GM18507 (cell line): Measurements from ENCODE around the gene AADAT.
A peak's percentile ranks its signal among the peaks of the same experiment; 100 is the strongest.
"Not testable (repeated sequence)": the region's sequence is repeated elsewhere in the genome, so short reads cannot be mapped to it uniquely, and the experiment has no call there.

Experiments used
- DNase-seq: peaks from one replicate; pipeline ENCODE4 v3.0.0; 2011; ENCODE audit warnings: low read depth; ENCODE audit not compliant: insufficient read length; ENCODE audit errors: extremely low spot score
- FAIRE-seq: peaks from 2 replicates; lab custom pipeline; 2011; peaks lifted over from hg19 to GRCh38; lab: Jason Lieb, UNC

Gene AADAT

DNA sequence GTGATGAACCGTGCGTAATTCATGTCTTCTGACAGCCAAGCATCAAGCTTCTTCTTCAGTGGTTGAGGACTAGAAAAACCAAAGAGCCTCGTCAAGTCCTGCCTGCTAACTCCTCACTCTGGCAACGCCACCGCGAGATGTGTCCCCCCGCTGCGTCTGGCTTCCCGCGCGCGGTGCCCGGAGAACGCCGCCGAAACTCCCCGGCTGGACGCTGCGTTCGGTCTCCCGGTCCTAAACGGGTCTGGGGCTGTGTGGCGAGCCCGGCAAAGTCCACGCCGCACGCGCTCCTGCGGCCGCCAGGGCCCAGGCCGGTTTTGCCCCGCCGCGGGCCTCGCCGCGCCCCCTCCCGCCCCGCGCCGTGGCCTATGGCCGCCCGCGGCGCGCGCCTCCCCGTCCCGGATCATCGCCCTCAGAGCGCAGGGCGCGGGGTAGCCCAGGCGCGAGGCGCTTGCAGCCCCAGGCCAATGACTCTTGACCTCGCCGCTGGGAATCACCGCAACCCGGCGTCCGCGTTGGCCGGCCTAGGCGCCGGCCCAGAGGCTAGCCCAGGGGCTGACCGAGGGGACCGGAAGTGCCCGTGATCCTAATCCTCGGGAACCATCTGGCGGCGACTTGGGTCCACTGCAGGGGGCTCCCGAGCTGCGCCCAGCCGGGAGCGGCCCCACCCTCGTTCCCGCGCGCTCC is at the start of gene AADAT:
TSS of gene AADAT (minus strand) at position 289 of the 684 bp plus-strand sequence. CDS start at position 23, 266 bp downstream.
- DNase-seq (no peak), FAIRE-seq (no peak)

DNA sequence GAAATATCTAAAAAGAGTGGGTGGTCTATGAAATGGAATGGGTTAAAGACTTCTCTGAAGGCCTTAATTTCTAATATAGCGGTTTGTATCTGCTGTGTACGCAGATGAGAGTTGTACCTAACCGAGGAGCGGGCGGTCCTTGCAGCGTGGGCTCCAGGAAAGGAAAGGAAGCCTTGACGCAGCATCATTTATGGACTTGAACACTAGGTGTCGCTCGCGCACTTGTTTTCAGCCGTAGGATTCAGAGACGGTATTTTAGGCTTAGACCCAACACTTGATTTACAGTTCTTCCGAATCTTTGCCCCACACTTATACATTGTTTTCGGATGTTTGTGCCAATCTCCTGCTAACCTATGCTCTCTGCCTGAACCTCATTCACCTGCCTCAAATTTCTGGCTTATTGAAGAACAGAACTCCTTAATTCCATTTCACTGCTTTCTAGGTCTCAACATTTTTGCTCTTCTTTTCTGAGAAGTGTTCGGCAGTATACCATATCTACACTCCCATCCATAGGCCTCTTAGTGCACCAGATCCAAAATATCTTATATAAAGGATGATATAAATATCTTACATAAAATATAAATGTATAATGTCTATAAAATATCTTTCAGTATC is 48.9 kb upstream of the AADAT start:
- FAIRE-seq (peak; percentile 97), DNase-seq (peak; percentile 38)

DNA sequence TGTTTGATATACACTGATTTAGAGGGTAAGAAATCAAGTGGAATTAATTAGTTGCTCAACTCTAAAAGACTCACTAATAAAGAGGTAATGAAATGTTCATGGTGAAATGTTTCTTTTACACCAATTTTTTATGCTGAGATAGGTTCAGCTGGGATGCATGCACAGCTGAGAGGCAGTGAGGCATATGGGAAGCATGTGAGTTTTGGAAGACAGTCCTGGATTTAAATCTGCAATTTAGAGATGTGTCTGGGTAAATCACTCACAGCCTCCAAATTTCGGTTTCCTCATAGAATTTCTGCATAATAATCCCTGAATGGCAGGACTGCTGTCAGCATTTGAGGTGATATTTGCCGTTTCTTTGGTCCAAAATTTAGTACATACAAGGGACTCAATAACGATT is 48.2 kb upstream of the AADAT start:
- DNase-seq (no peak), FAIRE-seq (no peak)

DNA sequence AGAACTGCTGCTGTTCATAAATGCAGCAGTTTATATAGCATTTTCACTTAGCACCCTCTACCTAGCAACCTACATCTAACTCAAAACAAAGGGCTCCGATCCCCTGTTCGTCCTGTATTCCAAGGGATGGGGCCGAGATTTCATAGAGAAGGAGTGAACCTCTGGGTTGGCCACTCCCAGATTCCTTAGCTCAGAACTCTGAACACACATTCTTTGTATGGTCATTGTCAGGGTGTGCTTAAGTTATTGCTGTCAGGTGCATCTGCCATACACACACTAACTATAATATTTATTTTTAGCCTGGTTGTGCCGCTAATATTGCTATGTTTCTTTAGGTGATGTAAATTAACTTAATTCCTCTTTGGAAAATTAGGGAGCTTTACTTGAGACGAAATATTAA is 47.7 kb upstream of the AADAT start:
- FAIRE-seq, result no peak
- DNase-seq, result no peak

DNA sequence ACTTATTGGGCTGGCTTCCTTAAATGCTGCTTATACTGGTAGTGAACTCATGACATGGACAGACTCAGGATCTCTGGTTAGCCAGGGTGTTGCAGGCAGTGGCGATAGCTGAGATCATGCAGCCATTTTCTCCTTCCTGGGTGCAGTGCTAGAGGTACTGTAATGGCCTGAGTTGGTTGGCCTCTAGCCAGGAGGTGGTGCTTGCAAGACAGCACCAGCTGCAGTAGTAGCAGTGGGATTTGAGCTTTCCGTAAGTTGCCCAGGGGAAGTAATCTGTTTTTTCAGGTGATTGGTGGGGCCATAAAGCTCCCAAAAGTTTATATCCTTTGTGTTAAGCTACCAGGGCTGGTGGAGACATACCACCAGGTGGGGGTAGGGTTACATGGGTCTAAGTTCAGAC is 45.1 kb upstream of the AADAT start:
- no peak for DNase-seq
- no peak for FAIRE-seq

- DNase-seq (no peak), FAIRE-seq (no peak)
Observed at GRCh38 chr4:170128219-170128804, 38.6 kb upstream of the AADAT start.

DNA sequence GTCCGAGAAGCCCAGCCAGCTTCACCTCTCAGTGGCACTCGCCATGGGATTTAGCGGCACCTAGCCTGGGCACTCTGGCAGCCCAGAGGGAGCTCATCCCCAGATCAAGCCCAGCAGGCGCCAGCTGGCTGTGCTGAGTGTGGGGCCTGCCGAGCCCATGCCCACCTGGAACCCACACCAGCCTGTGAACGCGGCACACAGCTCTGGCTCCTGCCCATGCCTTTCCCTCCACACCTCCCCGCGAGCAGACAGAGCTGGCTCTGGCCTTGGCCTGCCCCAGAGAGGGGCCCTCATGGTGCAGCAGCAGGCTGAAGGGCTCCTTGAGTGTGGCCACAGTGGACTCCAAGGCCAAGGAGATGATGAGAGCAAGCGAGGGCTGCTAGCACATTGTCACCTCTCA is 38.0 kb upstream of the AADAT start:
- FAIRE-seq (no peak), DNase-seq (no peak)

DNA sequence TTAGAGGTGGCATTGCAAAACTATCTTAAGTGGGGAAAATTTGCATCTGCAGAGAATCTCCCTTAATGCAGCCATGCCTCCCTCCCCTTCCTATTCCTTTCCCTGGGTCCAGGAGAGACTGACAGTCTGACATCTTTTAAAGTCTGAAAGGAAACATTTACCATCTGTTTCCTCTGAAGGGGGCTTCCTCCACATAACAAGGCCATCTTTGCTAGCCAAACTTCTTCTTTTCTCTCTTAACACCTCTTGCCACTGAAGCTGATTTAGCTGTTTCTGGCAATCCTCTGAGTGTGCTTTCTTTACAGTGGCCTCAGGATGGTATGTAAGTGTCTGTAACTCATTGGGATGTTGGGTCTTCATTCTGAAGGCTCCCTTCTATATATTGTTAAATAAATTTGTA is 34.6 kb upstream of the AADAT start:
- FAIRE-seq (no peak), DNase-seq (no peak)

DNA sequence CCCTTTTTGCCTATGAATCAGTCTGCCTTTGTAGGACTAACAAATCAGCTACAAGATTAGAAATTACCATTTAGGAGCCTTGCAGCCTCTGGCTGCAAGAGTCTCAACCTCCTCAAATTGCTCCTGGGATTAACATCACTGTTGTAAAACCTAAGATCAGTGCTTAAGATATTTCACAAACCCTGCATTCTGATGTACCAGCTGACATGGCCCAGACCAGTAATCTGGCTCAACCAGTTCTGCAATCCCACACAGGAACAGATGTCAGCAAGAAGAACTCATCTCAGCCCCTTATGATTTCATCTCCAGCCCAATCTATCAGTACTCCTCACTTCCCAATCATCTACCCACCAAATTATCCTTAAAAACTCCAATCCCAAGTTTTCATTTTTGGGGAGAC is 32.5 kb upstream of the AADAT start:
- no peak for FAIRE-seq
- DNase-seq, result no peak

- DNase-seq, result no peak
- no peak for FAIRE-seq
Observed at GRCh38 chr4:170114636-170115035, 24.9 kb upstream of the AADAT start.

DNA sequence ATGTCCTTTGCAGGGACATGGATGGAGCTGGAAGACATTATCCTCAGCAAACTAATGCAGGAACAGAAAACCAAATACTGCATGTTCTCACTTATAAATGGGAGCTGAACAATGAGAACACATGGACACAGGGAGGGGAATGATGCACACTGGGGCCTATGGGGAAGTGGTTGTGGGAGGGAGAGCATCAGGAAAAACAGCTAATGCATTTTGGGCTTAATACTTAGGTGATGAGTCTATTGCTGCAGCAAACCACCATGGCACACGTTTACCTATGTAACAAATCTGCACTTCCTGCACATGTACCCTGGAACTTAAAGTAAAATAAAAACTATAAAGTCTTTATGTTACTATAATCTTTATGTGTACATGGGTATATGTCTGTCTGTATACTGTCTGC is 24.4 kb upstream of the AADAT start:
- FAIRE-seq, DNase-seq: not testable (repeated sequence)

- no peak for FAIRE-seq
Observed at GRCh38 chr4:170111546-170111945, 21.8 kb upstream of the AADAT start.

GRCh38 chr4:170111085-170111484 is 21.3 kb upstream of the AADAT start:
- DNase-seq, result no peak
- no peak for FAIRE-seq

More at GRCh38 chr4:170111546-170111945, 21.8 kb upstream of the AADAT start:
- DNase-seq, result no peak

- FAIRE-seq (no peak), DNase-seq (no peak)
Observed at GRCh38 chr4:170110285-170110672, 20.5 kb upstream of the AADAT start.

DNA sequence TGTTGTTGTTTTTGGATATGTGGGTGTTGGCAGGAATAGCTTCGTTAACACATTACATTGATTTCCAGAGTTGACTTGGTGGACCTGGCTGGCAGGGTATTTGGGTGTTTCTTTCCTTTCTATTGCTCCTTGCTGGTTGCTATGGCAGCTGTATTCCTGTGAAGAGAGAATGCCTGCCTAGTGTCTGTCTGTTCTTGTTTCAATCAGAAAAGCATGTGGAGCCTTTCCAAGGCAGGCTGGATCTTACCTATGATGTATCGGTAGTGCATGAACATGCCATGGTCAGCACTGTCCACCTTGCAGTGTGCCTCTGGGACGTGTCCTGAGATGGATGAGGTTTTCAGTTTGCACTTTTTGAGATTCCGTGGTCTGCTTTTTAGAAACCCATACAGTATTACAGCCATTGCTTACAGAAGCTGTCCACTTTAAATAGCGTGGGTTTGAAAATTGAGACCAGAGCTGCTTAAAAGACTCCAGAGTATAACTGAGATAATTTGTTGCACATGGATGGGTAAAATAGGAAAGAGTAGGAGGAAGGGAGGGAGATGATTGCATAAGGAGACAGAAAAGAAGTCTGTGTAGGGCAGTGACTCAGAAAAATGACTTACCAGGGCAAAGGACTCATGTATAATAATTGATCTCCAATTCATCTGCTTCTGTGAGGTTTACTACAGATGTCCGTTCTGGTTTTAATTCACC is 20.0 kb upstream of the AADAT start:
- FAIRE-seq (no peak), DNase-seq (no peak)

DNA sequence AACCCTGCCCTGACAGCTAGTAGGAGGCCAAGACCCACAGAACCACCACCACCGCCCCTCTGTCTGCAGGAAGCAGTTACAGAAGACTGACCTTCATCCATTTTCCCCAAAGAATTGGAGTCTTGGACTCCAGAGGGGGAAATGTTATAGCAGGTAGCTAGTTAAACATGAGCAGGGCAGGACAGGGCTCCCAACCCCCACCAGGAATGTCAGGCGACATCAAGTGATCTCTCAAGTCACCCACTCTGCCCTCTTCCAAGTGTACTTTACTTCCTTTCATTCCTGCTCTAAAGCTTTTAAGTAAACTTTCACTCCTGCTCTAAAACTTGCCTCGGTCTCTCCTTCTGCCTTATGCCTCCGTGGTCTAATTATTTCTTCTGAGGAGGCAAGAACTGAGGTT is 17.1 kb upstream of the AADAT start:
- FAIRE-seq, result no peak
- DNase-seq, result no peak

DNA sequence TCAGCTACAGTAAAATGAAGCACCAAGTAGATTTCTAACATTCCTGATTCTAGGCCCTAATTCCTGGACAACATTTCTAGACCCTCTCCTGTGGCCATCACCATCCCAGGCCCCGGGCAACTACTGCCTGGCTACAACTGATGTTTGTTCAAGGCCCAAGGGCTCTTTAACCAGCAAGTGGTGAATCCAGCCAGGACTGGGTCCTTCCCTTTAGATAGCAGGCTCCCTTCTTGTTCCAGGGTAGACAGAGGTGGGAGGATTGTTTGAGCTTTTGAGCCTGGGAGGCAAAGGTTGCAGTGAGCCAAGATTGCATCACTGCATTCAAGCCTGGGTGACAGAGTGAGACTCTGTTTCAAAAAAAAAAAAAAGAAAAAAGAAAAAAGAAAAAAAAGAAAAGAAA is 12.7 kb upstream of the AADAT start:
- FAIRE-seq, result no peak
- DNase-seq, result no peak

DNA sequence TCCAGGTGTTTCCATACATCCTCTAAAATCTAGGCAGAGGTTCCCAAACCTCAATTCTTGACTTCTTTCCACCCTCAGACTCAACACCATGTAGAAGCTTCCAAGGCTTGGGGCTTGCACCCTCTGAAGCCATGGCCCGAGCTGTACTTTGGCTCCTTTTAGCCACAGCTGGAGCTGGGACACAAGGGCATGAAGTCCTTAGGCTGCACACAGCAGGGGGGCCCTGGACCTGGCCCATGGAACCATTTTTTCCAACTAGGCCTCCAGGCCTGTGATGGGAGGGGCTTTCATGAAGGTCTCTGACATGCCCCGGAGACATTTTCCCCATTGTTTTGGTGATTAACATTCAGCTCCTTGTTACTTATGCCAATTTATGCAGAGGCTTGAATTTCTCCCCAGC is 8.4 kb upstream of the AADAT start:
- FAIRE-seq, DNase-seq: not testable (repeated sequence)

GRCh38 chr4:170097681-170098080 is 7.9 kb upstream of the AADAT start:
- FAIRE-seq, result no peak

DNA sequence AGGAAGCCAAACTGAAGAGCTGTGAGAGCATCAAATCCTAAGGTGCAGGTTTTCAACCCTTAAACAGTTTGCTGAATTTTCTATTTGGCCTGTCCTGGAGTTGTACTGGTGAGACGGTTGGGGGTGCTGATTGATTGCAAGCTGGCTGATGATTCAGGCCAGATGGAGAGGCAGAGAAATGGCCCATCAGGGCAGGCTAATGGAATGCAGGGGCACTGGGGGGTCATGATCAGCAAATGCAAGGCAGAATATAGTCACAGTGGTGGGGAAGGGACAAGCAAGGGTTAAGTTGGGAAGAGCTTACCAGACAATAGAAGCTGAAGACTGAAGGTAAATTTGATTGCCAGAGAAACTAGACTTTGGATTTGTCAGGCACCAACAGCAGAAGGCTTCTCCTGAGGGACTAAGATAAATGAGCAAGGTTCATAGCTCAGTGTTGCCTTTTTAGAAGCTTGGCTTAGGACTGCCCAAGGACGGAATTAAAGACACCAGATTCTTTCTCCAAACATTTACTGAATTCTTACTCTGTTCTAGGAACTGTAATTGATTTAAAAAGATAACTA is 4.3 kb upstream of the AADAT start:
- FAIRE-seq, result no peak

More at GRCh38 chr4:170097681-170098080, 7.9 kb upstream of the AADAT start:
- DNase-seq, result no peak

More for the DNA sequence above, 4.3 kb upstream of the AADAT start:
- DNase-seq, result no peak
